NCI-H2171 (cell line): ENCODE results near the gene BPIFB3.

Source experiments
- DNase-seq: peaks from one replicate; lab custom pipeline; 2025; lab: John Stamatoyannopoulos, UW

BPIFB3 gene

DNA sequence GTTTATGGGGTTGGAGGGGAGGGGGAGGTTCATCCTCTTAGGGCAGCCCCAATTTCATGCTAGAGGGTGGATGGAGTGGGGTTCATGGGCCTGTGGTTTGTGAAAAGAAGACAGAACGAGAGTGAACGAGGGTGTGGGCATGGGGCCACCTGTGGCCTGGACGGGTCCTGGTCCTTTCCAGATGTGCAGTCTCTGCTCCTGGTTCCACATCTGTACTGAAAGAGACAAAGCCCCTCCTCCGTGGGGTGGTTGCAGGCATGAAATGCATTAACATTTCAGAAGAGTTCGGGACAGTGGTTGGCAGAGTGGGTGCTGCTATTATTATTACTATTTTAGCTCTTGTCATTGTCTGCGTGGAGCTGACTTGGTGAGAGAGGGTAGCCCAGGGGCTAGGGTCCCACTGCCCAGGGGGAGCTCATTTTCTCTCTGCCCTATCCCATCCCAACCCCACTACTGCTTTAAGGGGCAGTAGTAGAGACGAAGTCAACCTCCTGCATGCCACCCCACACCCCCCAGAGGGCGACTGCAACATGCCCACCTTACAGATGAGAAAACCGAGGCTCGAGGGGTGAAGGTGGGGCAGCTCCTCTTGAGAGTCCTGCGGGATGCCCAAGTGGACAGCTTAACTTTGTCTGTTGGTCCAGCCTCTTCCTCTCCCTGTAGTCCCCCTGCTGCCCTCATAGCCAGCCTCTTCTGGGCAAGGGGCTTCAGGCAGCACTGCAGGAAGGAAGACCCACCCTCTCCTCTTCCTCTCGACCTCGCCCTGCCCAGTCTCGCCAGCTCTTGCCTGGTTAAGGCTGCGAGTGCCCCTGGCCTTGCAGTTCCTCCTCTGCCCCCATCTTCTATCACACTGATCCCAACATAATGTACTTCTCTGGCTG, 37.8 kb upstream of the BPIFB3 start:
- DNase-seq: no peak

DNA sequence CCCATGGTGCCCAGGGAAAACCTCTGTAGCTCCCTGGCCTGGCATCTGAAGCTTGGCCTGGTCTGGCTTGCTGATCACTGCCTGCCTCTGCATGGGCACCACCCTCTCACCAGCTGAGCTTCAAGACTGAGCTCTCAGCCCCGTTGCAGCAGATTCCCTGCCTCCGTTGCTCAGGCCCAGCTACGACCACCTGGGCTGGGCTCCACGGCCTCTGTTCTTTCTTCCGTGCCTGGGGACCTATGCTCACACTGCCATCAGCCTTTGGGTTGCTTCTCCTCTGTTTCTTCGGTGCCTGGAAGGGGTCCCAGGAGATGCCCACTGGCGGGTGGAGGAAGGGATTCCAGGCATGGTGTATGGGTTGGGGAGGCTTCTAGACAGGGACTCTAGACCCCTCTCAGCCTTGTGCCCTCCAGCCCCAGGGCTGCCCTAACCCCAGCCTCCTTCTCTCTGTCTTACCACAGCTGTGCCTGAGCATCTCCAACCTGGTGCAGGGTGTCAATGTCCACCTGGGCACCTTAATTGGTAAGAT, 37.1 kb upstream of the BPIFB3 start:
- DNase-seq: no peak

DNA sequence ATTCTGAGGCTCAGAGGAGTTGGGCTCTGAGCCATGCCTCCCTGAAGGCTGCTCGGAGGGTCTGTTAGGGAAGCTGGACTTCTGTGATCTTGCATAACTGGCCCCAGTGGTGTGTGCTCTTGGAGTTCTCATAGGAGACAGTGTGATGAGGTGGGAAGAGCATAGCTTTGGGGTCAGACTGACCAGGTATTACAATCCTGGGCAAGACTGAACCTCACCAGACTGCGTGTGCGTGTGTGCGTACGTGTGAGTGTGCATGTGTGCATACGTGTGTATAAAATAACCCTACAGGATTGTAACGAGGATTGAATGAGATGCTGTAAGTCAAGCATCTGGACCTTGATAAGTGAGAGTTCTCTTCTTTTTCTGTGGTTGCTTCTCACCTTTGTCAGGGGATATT, 36.2 kb upstream of the BPIFB3 start:
- no peak for DNase-seq

- DNase-seq: no peak
These were observed 35.4 kb upstream of the BPIFB3 start for GRCh38 chr20:33018169-33018931.

- no peak for DNase-seq
These were observed 34.0 kb upstream of the BPIFB3 start for GRCh38 chr20:33019465-33020277.

- DNase-seq: no peak
These were observed 33.2 kb upstream of the BPIFB3 start for GRCh38 chr20:33020278-33021161.

DNA sequence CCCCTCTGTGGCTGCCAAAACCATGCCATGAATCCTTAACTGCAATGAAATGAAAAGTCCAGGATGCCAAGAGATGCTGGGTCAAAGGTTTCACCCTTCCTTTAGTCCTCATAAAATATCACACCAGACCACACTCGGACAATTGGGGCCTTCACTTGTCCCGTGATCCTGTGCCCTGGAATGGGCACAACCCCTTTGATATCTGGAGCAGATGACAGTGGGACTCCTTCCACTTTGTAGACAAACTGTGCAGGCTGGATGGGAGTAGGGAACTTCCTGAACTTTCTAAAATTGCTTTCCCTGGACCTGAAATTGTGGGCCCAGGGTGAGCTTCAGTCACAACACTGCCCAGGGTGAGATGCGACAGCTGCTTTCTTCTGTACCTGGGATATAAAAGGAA, 31.8 kb upstream of the BPIFB3 start:
- no peak for DNase-seq

GRCh38 chr20:33022289-33022688, 31.4 kb upstream of the BPIFB3 start:
- no peak for DNase-seq

- no peak for DNase-seq
These were observed 30.8 kb upstream of the BPIFB3 start for GRCh38 chr20:33022694-33023438.

DNA sequence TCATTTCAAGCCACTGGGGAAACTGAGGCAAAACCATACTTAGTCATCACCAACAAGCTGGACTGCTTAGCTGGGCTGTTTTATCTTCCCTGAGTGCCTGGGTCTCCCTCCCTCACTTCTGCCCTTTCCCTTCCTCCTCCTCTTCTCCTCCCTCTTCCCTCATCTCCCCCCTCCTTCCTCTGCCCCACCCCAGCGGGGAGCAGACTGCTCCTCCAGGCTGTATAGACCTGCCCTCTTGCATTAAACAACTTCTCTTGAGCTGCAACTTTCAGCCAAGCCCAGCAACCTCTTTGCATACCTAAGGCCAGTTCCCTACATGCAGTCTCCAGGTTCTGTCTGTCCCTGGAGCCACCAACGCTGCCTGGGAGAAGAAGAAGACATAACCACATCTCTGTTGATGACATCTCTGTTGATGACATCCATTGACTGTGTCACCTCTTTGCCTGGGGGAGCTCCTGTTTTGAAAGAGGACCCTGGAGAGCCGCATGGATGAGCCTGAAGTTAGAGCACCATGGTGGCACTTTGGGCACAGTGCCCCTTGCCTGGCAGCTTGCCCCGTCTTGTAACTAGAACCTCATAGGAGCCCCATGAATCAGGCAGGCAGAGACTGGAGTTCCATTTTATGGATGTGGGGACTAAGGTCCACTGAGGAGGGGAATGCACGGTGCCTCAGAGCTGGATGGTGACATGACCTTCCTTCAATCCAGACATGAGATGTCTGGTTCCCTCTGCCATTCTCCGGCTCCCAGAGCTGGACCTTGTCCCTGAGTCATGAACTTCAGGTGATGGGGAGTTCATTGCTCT, 30.1 kb upstream of the BPIFB3 start:
- no peak for DNase-seq

DNA sequence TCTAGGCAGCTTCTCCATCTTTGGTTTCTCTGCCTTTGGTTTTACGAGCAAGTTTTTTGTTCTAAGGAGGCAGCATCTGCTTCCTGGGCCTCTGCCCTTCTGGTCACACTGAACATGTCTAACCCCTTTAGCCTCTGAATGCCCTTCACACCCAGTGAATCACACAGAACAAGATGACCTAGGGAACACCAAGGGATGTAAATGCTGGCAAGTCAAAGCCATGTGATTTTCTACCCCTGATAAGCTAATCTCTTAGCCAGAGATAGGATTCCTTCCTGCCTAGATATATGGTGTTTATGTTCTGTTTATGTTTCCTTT, 29.5 kb upstream of the BPIFB3 start:
- DNase-seq: no peak

DNA sequence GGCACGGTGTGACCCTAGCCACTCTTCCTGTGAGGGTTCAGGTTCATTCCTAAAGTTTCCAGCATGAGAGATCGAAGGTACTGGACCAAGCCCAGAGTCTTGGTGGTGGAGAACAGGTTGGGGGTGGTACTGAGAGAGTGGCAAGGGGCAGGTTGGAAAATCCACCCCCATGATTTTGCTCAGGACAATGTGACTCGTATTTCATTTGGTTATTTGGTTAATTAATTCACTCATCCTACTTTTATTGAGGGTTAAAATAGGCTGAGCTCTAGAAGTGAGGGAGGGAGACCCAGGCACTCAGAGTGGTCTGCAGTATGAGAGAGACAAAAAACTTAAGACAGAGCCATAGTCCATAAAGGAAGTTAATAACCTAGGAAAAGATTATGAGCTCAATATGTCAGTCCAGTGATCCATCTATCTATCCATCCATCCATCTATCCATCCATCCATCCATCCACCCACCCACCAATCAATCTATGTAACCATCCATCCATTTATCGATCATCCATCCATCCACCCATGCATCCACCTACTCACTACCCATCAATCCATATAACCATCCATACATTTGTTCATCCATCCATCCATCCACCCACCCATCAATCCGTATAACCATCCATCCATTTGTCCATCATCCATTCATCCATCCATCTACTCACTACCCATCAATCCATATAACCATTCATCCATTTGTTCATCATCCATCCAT, 28.9 kb upstream of the BPIFB3 start:
- DNase-seq: no peak

- no peak for DNase-seq
These were observed 28.3 kb upstream of the BPIFB3 start for GRCh38 chr20:33025318-33025876.

GRCh38 chr20:33026072-33026778, 27.5 kb upstream of the BPIFB3 start:
- no peak for DNase-seq

GRCh38 chr20:33026779-33027759, 26.6 kb upstream of the BPIFB3 start:
- no peak for DNase-seq

- no peak for DNase-seq
These were observed 25.6 kb upstream of the BPIFB3 start for GRCh38 chr20:33027769-33028751.
